Measurements from ENCODE around the gene IRS1.
A peak's percentile ranks its signal among the peaks of the same experiment; 100 is the strongest.

Gene IRS1

GRCh38 chr2:226825056-226825455 lies 25.4 kb upstream of the IRS1 start:
- DNase-seq, result no peak

DNA sequence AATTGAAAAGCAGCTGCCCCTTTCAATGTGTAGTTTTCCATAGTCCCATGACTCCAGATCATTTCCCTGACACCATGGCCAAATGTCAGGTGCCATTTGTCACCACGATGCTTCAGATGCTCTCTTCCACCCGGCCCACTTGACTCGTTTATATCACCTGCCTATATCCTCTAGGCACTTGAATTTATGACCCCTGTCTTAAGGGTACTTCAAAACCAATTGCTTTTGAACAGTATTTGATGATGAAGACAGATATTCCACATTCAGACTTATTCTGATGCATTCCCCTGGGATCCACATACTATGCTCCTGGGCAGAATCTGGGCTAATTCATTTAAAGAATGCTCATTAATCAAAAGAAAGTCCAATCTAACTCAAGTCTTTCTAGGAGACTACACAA lies 19.3 kb upstream of the IRS1 start:
- no peak for DNase-seq

GRCh38 chr2:226813148-226813701 lies 13.6 kb upstream of the IRS1 start:
- DNase-seq, result no peak

DNA sequence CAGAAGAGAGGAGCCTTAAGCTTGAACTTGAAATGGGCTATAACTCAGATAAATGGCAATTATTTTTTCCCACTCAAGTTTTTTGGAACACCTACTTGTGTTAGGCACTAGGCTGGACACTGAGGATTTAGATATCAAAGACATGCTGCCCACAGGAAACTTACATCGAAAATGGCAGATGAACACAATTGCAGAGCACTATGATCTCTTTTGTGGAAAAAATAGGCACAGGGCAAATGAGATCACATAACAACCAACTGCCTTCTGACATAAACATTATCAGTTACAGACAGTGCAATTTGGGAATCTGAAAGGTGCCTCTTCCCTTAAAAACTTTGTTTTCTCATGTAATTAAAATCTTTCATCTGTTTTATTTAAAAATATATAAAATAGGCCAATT lies 3.8 kb upstream of the IRS1 start:
- no peak for DNase-seq

- DNase-seq, result peak; percentile 79
Observed at GRCh38 chr2:226802573-226802972, 3.0 kb upstream of the IRS1 start.

DNA sequence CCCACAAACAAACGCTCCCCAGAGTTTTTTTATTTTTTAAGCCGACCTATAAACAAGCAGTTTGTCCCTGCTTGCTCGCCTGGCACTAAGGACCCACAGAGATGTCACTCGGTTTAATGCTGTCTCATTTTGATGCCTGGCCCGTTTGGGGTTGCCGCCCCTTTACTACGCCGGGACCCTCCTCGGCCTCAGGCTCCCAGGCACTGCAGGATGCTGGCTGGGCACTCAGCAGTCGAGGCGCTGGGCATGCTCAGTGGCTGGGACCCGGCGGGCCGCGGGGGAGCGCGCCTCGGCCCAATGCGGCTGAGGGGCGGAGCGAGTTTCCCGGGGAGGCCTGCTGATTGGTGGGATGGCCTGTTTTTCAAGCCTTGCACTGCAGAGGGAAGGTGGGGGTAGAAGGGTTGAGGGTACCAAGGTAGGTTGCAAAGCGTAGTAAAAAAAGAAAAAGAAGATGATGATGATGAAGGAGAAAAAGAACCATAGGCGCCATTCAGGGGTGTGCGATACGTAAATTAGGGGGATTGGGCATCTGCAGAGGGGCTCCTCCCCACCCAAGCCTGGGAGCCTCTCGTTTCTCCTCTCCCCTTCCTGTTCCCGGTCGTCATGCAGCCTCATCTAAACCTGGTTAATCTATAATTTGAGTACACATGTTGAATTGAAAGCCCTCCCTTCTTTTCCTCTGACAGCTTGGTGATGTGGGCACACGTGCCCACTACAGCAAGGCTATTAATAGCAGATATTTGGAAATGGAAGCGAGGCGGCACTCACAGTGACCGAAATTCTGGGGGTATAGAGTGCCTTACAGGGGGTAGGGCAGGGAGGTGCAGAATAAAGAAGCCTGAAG lies 1.5 kb upstream of the IRS1 start:
- peak; percentile 74 for DNase-seq

DNA sequence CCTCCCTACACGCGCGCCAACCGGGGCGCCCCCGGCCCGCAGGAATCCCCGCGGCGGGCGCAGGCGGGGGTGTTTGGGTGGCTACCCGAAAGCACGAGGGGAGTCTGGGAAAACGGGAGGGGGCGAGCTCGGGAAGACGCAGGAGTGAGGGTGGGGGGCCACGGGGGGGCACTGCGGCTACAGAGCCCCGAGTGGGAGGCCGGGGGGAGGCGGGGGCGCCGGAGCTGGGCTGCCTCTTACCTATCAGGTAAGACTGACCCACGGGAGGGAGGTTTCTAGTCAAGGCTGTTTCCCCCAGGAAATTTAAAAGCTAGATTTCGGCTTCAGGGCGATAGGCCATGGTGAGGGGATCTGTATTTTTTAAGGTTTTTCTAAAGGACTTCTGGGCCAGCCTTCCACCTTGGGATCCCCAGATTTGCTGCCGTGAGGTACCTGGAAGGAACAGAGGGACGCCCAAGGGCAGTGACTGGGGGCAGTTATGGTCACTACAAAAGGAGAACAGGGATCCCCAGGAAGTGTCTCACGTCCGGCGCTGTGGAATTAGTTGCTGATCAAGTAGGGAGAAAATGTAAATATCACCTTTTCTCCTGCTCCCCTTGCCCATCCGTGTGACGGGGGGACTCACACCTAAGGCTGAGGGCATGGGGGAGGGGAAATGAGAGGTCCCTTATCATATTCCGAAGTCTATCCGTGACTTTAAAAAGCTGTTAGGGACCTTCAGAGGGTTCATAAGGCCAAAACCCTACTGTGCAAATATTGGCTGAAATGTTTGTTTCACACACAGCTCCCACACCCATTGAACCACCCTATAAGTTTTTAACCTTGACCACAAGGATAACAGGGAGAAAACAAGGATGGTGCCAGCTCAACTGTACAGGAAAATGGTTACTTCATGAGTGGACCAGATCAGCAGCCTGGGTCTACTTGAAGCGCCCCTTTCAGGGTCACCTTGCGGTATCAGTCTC lies 638 bp upstream of the IRS1 start:
- DNase-seq, result no peak

GRCh38 chr2:226798422-226799210 lies 1.0 kb downstream of the IRS1 start:
- peak; percentile 65 for DNase-seq

DNA sequence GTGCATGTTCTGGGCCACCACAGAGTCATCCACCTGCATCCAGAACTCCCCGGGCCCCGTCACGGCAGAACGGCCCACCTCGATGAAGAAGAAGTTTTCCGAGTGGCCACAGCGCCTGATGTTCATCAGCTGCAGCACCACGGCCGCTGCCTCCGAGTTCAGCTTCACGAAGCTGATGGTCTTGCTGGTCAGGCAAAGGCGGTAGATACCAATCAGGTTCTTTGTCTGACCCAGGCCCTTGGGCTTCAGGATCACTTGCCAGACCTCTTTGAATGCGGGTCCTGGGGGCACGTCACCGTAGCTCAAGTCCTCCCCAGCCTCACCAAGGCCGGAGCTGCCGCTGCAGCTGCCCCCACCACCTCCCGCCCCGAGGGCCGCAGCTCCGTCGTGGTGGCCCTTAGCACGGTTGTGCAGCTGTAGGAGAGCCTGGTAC lies 1.6 kb downstream of the IRS1 start:
- peak; percentile 27 for DNase-seq

- DNase-seq, result peak; percentile 14
Observed at GRCh38 chr2:226797289-226797988, 2.2 kb downstream of the IRS1 start.

DNA sequence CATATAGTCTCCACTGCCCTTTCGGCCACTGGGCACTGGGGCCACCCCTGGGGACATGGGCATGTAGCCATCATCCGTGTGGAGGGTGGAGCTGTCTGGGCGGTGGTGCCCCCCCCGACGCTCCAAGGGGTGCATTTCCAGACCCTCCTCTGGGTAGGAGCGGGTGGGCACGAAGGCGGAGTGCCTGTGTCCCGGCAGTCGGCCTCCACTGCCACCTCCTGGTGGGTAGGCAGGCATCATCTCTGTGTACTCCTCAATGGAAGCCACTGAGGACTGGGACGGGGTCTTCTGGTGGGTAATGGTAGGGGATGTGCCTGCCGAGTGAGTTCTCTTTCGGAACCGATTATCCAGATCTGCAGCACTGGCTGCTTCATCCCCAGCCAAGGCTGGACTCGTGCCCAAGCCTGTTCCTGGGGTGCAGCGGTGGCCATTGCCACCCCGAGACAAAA lies 2.8 kb downstream of the IRS1 start:
- DNase-seq, result peak; percentile 47

DNA sequence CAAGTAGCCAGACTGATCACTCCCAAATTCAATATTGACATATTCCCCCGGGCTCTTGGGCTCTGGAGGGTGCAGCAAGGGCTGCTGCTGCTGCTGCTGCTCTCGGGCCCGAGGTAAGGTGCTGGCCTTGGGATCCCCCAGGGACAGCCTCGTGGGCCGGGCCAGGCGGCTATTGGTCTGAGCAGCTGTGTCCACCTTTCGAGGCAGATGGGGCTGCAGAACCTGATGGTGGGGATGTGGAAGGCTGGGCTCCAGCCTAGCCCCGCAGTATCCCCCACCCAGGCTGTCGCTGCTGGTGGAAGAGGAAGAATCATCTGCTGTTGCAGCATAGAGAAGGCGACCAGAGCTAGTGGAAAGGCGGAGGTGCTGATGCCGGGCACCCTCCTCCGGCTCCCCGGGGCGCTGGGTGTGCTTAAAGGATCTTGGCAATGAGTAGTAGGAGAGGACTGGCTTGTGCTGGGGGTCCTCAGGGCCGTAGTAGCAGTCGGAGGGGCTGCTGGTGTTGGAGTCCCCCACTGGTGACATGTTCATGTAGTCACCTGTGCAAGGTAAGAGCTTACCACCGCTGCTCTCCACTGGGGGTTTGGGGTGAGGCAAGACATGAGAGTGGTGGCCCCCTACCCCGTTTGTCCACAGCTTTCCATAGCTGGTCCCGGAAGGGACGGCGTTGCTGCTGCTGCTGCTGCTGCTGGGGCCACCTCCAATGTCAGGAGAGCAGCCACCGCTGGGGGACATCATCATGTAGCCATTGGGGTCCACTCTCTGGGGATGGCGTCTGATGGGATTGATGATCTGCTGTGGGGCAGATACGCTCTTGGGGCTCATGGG lies 3.4 kb downstream of the IRS1 start:
- no peak for DNase-seq

- peak; percentile 8 for DNase-seq
Observed at GRCh38 chr2:226795281-226796011, 4.2 kb downstream of the IRS1 start.

GRCh38 chr2:226794751-226795171 lies 4.9 kb downstream of the IRS1 start:
- peak; percentile 69 for DNase-seq

GRCh38 chr2:226794196-226794661 lies 5.4 kb downstream of the IRS1 start:
- peak; percentile 18 for DNase-seq

DNA sequence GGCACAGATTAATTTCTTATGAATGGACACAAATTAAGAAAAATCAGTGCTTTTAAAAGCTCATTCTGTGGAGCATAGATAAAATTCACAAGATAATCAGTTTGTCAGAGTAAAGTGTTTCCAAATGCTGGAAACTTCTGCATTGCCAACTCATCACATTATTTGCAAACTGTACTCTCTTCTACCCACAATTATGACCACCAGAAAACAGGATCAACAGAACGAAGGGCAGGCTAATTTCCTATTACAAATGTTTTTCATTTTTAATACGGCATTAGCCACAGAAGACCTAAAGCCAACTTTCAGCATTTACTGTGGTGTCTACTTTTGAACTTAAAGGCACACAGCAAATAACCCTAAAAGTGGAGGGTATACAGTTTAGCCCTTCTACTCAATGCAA lies 6.0 kb downstream of the IRS1 start:
- DNase-seq, result peak; percentile 19

DNA sequence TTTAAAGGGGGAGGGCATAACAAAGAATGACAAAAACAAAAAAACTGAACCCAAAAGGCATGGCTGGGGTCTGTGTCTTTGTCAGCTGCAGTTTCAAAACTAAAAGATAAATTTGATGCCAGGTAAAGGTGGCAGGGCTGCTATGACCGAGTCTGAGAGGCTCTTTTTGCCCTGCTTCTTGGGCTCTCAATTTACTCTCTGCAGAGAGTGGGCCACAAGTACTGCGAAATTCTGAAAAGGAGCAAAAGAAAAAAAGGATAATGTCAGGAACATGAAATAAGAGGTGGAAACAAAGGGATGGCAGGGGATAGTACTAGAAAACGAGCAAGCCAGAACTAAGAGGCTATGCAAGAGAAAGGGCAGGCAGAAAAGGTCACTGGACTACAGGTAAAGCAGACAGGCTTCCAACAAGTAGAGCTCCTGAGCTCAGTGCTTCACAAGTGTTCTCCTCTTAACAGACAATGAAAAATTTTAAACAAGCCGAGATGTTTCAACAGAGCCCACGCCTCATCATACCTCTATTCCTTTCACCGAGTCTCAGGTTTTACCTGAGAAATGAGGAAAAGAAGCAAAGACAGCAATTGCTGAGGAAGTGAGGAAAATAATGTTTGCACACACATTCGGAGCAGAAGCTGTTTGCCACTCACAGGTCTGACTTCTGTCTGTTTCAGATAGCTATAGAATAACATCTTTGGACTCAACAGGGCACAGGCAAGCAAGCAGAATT lies 7.3 kb downstream of the IRS1 start:
- DNase-seq, result no peak

GRCh38 chr2:226791487-226792081 lies 8.0 kb downstream of the IRS1 start:
- peak; percentile 86 for DNase-seq

Measured in fibroblast of skin of abdomen (primary cell).